Neuronal stem cell (in vitro differentiated cells): ENCODE results near the gene PAQR6.
A peak's percentile ranks its signal among the peaks of the same experiment; 100 is the strongest.

Experiments
- DNase-seq: peaks from one replicate; pipeline ENCODE4 v3.0.0-alpha.2; 2013; ENCODE audit warnings: low spot score
- H2AFZ ChIP-seq: one replicate; pipeline ENCODE4 v1.6.1; 2013; ENCODE audit warnings: mild to moderate bottlenecking, low read length, inconsistent platforms
- H2AK5ac ChIP-seq: 2 replicates; pipeline ENCODE4 v1.6.1; 2013; ENCODE audit warnings: low read depth, mild to moderate bottlenecking, inconsistent platforms, low read length, moderate library complexity, mixed read lengths
- H2BK120ac ChIP-seq: 2 replicates; pipeline ENCODE4 v1.6.1; 2013; ENCODE audit warnings: low read depth, mild to moderate bottlenecking, inconsistent platforms, low read length, moderate library complexity, mixed read lengths
- H2BK12ac ChIP-seq: one replicate; pipeline ENCODE4 v1.6.1; 2013; ENCODE audit warnings: low read length, inconsistent platforms
- H2BK15ac ChIP-seq: 2 replicates; pipeline ENCODE4 v1.6.1; 2013; ENCODE audit warnings: mild to moderate bottlenecking, low read length, inconsistent platforms, mixed read lengths
- H2BK5ac ChIP-seq: one replicate; pipeline ENCODE4 v1.6.1; 2013; ENCODE audit warnings: inconsistent platforms, mild to moderate bottlenecking, low read length, moderate library complexity
- H3K14ac ChIP-seq: one replicate; pipeline ENCODE4 v1.6.1; 2013; ENCODE audit warnings: low read length, inconsistent platforms
- H3K18ac ChIP-seq: 2 replicates; pipeline ENCODE4 v1.6.1; 2013; ENCODE audit warnings: low read length, inconsistent platforms
- H3K23ac ChIP-seq: 2 replicates; pipeline ENCODE4 v1.6.1; 2013; ENCODE audit warnings: low read depth, mild to moderate bottlenecking, mixed read lengths, low read length, inconsistent platforms; ENCODE audit not compliant: poor library complexity
- H3K27ac ChIP-seq: replicated peaks from 3 replicates; pipeline ENCODE4 v1.5.1; 2013; ENCODE audit warnings: low read length, inconsistent platforms
- H3K27me3 ChIP-seq, 3 experiments: 2 replicates each; pipeline ENCODE4 v1.6.1; 2013; ENCODE audit warnings: low read length in 3 of 3, mild to moderate bottlenecking in 2 of 3, inconsistent platforms in 1 of 3, low read depth in 1 of 3, mixed read lengths in 1 of 3, moderate library complexity in 1 of 3; ENCODE audit not compliant: control insufficient read depth in 3 of 3, insufficient read depth in 3 of 3
- H3K36me3 ChIP-seq, 2 donors: replicated peaks in 1 of 2; 2 replicates each; pipeline ENCODE4 v1.6.1; 2013; ENCODE audit warnings: low read length in 2 of 2; ENCODE audit not compliant: control insufficient read depth in 2 of 2, insufficient read depth in 2 of 2
- H3K4ac ChIP-seq: 2 replicates; pipeline ENCODE4 v1.6.1; 2013; ENCODE audit warnings: inconsistent platforms, mild to moderate bottlenecking, low read length, moderate library complexity
- H3K4me1 ChIP-seq, 2 donors: 1 replicate in 1 of 2; 2 replicates in 1 of 2; pipeline ENCODE4 v1.6.1; 2013; ENCODE audit warnings: low read length in 2 of 2, low read depth in 1 of 2; ENCODE audit not compliant: control insufficient read depth in 2 of 2, insufficient read depth in 1 of 2
- H3K4me2 ChIP-seq: one replicate; pipeline ENCODE4 v1.6.1; 2013; ENCODE audit warnings: mild to moderate bottlenecking, low read length, inconsistent platforms; ENCODE audit not compliant: insufficient read depth, poor library complexity, severe bottlenecking
- H3K4me3 ChIP-seq, 2 donors: 2 replicates each; pipeline ENCODE4 v1.5.1; 2013; ENCODE audit warnings: low read length in 2 of 2, mild to moderate bottlenecking in 2 of 2, inconsistent platforms in 1 of 2, moderate library complexity in 1 of 2
- H3K79me1 ChIP-seq: one replicate; pipeline ENCODE4 v1.6.1; 2013; ENCODE audit warnings: low read depth, mild to moderate bottlenecking, inconsistent platforms, low read length, moderate library complexity
- H3K9ac ChIP-seq: one replicate; pipeline ENCODE4 v1.6.1; 2013; ENCODE audit warnings: mild to moderate bottlenecking, low read depth, low read length, inconsistent platforms; ENCODE audit not compliant: poor library complexity
- H3K9me3 ChIP-seq, 2 donors: replicated peaks in 1 of 2; 2 replicates each; pipeline versions ENCODE3 to v1.6.1; 2013; ENCODE audit warnings: low read length in 2 of 2, mild to moderate bottlenecking in 2 of 2, inconsistent platforms in 1 of 2, low read depth in 1 of 2, mixed read lengths in 1 of 2, moderate library complexity in 1 of 2; ENCODE audit not compliant: control insufficient read depth in 2 of 2, insufficient read depth in 1 of 2
- H4K8ac ChIP-seq: one replicate; pipeline ENCODE4 v1.6.1; 2013; ENCODE audit warnings: low read depth, mild to moderate bottlenecking, inconsistent platforms, low read length, moderate library complexity
- H4K91ac ChIP-seq: one replicate; pipeline ENCODE4 v1.6.1; 2013; ENCODE audit warnings: low read length, low read depth, mild to moderate bottlenecking, inconsistent platforms; ENCODE audit not compliant: poor library complexity
- WGBS, 2 donors: extraction: QIAGEN DNeasy Blood & Tissue Kit; methylation state at CpG; one replicate each; pipeline ENCODE4 v1.1.7; 2013; ENCODE audit warnings: missing lambda C conversion rate in 2 of 2, mixed read lengths in 1 of 2; ENCODE audit not compliant: insufficient read length in 2 of 2, insufficient replicate concordance in 1 of 2; ENCODE audit errors: extremely low coverage in 2 of 2; 5-methylcytosine and 5-hydroxymethylcytosine counted together

The PAQR6 gene

GRCh38 chr1:156285437-156285836 lies 37.6 kb upstream of the PAQR6 start:
- H3K27me3 ChIP-seq, result no peaks in the 10 kb centered on the region
- no CpG with 5 or more reads among the region's 21 CpGs for WGBS, 2 donors
- no peak overlapping the region for H3K14ac ChIP-seq
- DNase-seq, result no peak
- no peak overlapping the region for H4K91ac ChIP-seq
- no peak overlapping the region for H3K27ac ChIP-seq
- peaks cover 11 to 12% of the 10 kb centered on the region in 2 donors for H3K4me1 ChIP-seq
- H2AK5ac ChIP-seq, result no peak overlapping the region
- H2BK5ac ChIP-seq, result no peak overlapping the region
- H2BK12ac ChIP-seq, result no peak overlapping the region
- no peak overlapping the region for H2BK120ac ChIP-seq
- no peak overlapping the region for H3K4ac ChIP-seq
- peaks cover 4% of the 10 kb centered on the region for H3K79me1 ChIP-seq
- H2BK15ac ChIP-seq, result no peak overlapping the region
- H4K8ac ChIP-seq, result no peak overlapping the region
- H3K4me3 ChIP-seq, result no peak overlapping the region
- H3K23ac ChIP-seq, result no peak overlapping the region
- H3K9ac ChIP-seq, result peak overlapping the region; percentile 31
- no peak overlapping the region for H3K18ac ChIP-seq
- H2AFZ ChIP-seq, result no peak overlapping the region
- peaks cover 0 to 6% of the 10 kb centered on the region in 2 donors for H3K36me3 ChIP-seq
- H3K9me3 ChIP-seq, result no peaks in the 10 kb centered on the region
- no peak overlapping the region for H3K4me2 ChIP-seq

- Histone ChIP-seq H3K27ac (no peak overlapping the region), H3K14ac (no peak overlapping the region), H3K9ac (no peak overlapping the region), H2BK120ac (no peak overlapping the region), H3K18ac (no peak overlapping the region), H3K4me3 (peak overlapping the region in 1 of 2 donors; percentile 23), H4K91ac (no peak overlapping the region), H4K8ac (no peak overlapping the region), H3K23ac (no peak overlapping the region), H3K9me3 (no peaks in the 10 kb centered on the region), H3K4me2 (no peak overlapping the region), H3K27me3 (no peaks in the 10 kb centered on the region), H2AK5ac (no peak overlapping the region), H2BK12ac (no peak overlapping the region), H2AFZ (no peak overlapping the region), H3K4me1 (peaks cover 11 to 12% of the 10 kb centered on the region in 2 donors), H2BK5ac (no peak overlapping the region), H3K79me1 (peaks cover 4% of the 10 kb centered on the region), H2BK15ac (no peak overlapping the region), H3K4ac (no peak overlapping the region), H3K36me3 (peaks cover 4 to 13% of the 10 kb centered on the region in 2 donors)
- DNase-seq, result no peak
- no CpG with 5 or more reads among the region's 4 CpGs for WGBS, 2 donors
Measured at GRCh38 chr1:156284757-156285156, 36.9 kb upstream of the PAQR6 start.

- H3K23ac ChIP-seq, result no peak within 1 kb of the TSS
- peaks cover 6 to 19% of the 10 kb centered on the region in 2 donors for H3K36me3 ChIP-seq
- no peaks in the 10 kb centered on the region for H3K27me3 ChIP-seq
- peak within 1 kb of the TSS; percentile 79 to 84 for H3K4me3 ChIP-seq
- H3K79me1 ChIP-seq, result peaks cover 4% of the 10 kb centered on the region
- no peak within 1 kb of the TSS for H3K4ac ChIP-seq
- peak within 1 kb of the TSS; percentile 96 for H2AFZ ChIP-seq
- no peak within 1 kb of the TSS for H2AK5ac ChIP-seq
- no peaks in the 10 kb centered on the region for H3K9me3 ChIP-seq
- no peak within 1 kb of the TSS for H4K91ac ChIP-seq
- no peak within 1 kb of the TSS for H2BK12ac ChIP-seq
- peak within 1 kb of the TSS; percentile 45 for H3K4me2 ChIP-seq
- H3K18ac ChIP-seq, result no peak within 1 kb of the TSS
- H3K27ac ChIP-seq, result no peak within 1 kb of the TSS
- no peak within 1 kb of the TSS for H3K9ac ChIP-seq
- no peak within 1 kb of the TSS for H2BK15ac ChIP-seq
- H3K14ac ChIP-seq, result no peak within 1 kb of the TSS
- H4K8ac ChIP-seq, result peak within 1 kb of the TSS; percentile 19
- DNase-seq, result no peak
- H2BK5ac ChIP-seq, result no peak within 1 kb of the TSS
- no peak within 1 kb of the TSS for H2BK120ac ChIP-seq
- peaks cover 11 to 12% of the 10 kb centered on the region in 2 donors for H3K4me1 ChIP-seq
- WGBS, 2 donors, result no CpG with 5 or more reads among the region's 7 CpGs
Measured at GRCh38 chr1:156284112-156284511, 36.3 kb upstream of the PAQR6 start, which contains the start of gene TMEM79. TSS of gene TMEM79 (plus strand) at chr1:156284325. CDS start at chr1:156285227, 902 bp downstream.

GRCh38 chr1:156283521-156283920 lies 35.7 kb upstream of the PAQR6 start:
- DNase-seq, result no peak
- Histone ChIP-seq H3K4me3 (peak overlapping the region; percentile 79 to 84), H3K9me3 (no peaks in the 10 kb centered on the region), H3K4ac (no peak overlapping the region), H3K14ac (no peak overlapping the region), H3K79me1 (peaks cover 4% of the 10 kb centered on the region), H4K8ac (peak overlapping the region; percentile 19), H3K18ac (no peak overlapping the region), H2AK5ac (no peak overlapping the region), H3K23ac (no peak overlapping the region), H3K27me3 (no peaks in the 10 kb centered on the region), H2BK120ac (no peak overlapping the region), H4K91ac (no peak overlapping the region), H3K4me2 (peak overlapping the region; percentile 45), H3K4me1 (peaks cover 11 to 12% of the 10 kb centered on the region in 2 donors), H3K27ac (no peak overlapping the region), H2BK12ac (no peak overlapping the region), H2AFZ (peak overlapping the region; percentile 96), H3K36me3 (peaks cover 11 to 25% of the 10 kb centered on the region in 2 donors), H2BK5ac (no peak overlapping the region), H3K9ac (no peak overlapping the region), H2BK15ac (no peak overlapping the region)
- no CpG with 5 or more reads among the region's 1 CpG for WGBS, 2 donors
